HEK293 (cell line): ENCODE results near the gene PRND.

ENCODE experiments used
- CTCF ChIA-PET: fragments of 350-600 bp; formaldehyde crosslinking; extraction: SDS; loops from one replicate; lab custom pipeline; 2021; ENCODE audit warnings: antibody characterized with exemption; lab: Yijun Ruan, JAX
- POLR2A ChIA-PET: fragments of 300-600 bp; formaldehyde crosslinking; extraction: SDS; loops from one replicate; lab custom pipeline; 2020; ENCODE audit warnings: antibody characterized with exemption, inconsistent platforms; lab: Yijun Ruan, JAX
- H3K27ac ChIP-seq: fragments of 200-500 bp; sonication (Bioruptor generic); 2 replicates; pipeline ENCODE4 v1.5.1; 2014; ENCODE audit warnings: low read depth, low read length, control low read depth, inconsistent platforms; ENCODE audit errors: extremely low read depth
- H3K36me3 ChIP-seq, 2 experiments: fragments of 200-500 bp in 1 of 2; sonication (Bioruptor generic) in 1 of 2; 1 replicate in 1 of 2; 2 replicates in 1 of 2; pipeline ENCODE4 v1.5.1; 2014 to 2017; ENCODE audit warnings: inconsistent platforms in 2 of 2, low read length in 2 of 2; ENCODE audit not compliant: control insufficient read depth in 2 of 2, insufficient read depth in 1 of 2
- H3K4me1 ChIP-seq: fragments of 200-500 bp; sonication (Bioruptor generic); 2 replicates; pipeline ENCODE4 v1.5.1; 2014; ENCODE audit warnings: mild to moderate bottlenecking, low read length, inconsistent platforms; ENCODE audit not compliant: control insufficient read depth, insufficient read depth
- H3K4me3 ChIP-seq: 2 replicates; pipeline ENCODE4 v1.5.1; 2011; ENCODE audit warnings: low read depth, mild to moderate bottlenecking, control low read depth, low read length, moderate library complexity
- H3K9me3 ChIP-seq: fragments of 200-500 bp; sonication (Bioruptor generic); 2 replicates; pipeline ENCODE4 v1.5.1; 2014; ENCODE audit warnings: low read depth, low read length, inconsistent platforms; ENCODE audit not compliant: control insufficient read depth, insufficient read depth
- KLF9 ChIP-seq: fragments of 450-650 bp; formaldehyde crosslinking; IDR thresholded peaks from 2 replicates; pipeline ENCODE4 v1.5.1; 2016; ENCODE audit warnings: missing biosample characterization, missing genetic modification characterization, low read depth
- SCRT2 ChIP-seq: fragments of 450-650 bp; formaldehyde crosslinking; IDR thresholded peaks from 2 replicates; pipeline ENCODE4 v1.5.1; 2016; ENCODE audit warnings: missing biosample characterization, missing genetic modification characterization
- ZBTB1 ChIP-seq: fragments of 450-650 bp; formaldehyde crosslinking; IDR thresholded peaks from 2 replicates; pipeline ENCODE4 v1.5.1; 2016; ENCODE audit warnings: missing biosample characterization, missing genetic modification characterization
- ZBTB20 ChIP-seq: fragments of 450-650 bp; formaldehyde crosslinking; IDR thresholded peaks from 2 replicates; pipeline ENCODE4 v1.5.1; 2016; ENCODE audit warnings: missing biosample characterization, missing genetic modification characterization
- ZBTB7A ChIP-seq: fragments of 450-650 bp; formaldehyde crosslinking; IDR thresholded peaks from 2 replicates; pipeline ENCODE4 v1.5.1; 2016; ENCODE audit warnings: low read depth, missing biosample characterization, missing genetic modification characterization
- ZNF138 ChIP-seq: fragments of 450-650 bp; formaldehyde crosslinking; IDR thresholded peaks from 2 replicates; pipeline ENCODE4 v1.5.1; 2016; ENCODE audit warnings: missing biosample characterization, missing genetic modification characterization, borderline replicate concordance
- ZNF155 ChIP-seq: fragments of 450-650 bp; formaldehyde crosslinking; IDR thresholded peaks from 2 replicates; pipeline ENCODE4 v1.5.1; 2016; ENCODE audit warnings: missing biosample characterization, missing genetic modification characterization
- ZNF19 ChIP-seq: fragments of 450-650 bp; formaldehyde crosslinking; IDR thresholded peaks from 2 replicates; pipeline ENCODE4; 2016; ENCODE audit warnings: missing biosample characterization, missing genetic modification characterization, low read depth
- ZNF350 ChIP-seq: fragments of 450-650 bp; formaldehyde crosslinking; IDR thresholded peaks from 2 replicates; pipeline ENCODE4 v1.5.0; 2017; ENCODE audit warnings: missing biosample characterization, mild to moderate bottlenecking, missing genetic modification characterization
- ZNF610 ChIP-seq: fragments of 450-650 bp; formaldehyde crosslinking; IDR thresholded peaks from 2 replicates; pipeline ENCODE4 v1.5.1; 2016; ENCODE audit warnings: missing biosample characterization, missing genetic modification characterization, borderline replicate concordance
- ZNF626 ChIP-seq: fragments of 450-650 bp; sonication (Bioruptor Pico); formaldehyde crosslinking; IDR thresholded peaks from 2 replicates; pipeline ENCODE4 v1.5.1; 2018; ENCODE audit warnings: missing biosample characterization, missing genetic modification characterization, inconsistent platforms
- ZNF776 ChIP-seq: fragments of 450-650 bp; formaldehyde crosslinking; IDR thresholded peaks from 2 replicates; pipeline ENCODE4 v1.5.0; 2017; ENCODE audit warnings: missing biosample characterization, missing genetic modification characterization, borderline replicate concordance
- ZNF777 ChIP-seq: fragments of 450-650 bp; formaldehyde crosslinking; IDR thresholded peaks from 2 replicates; pipeline ENCODE4 v1.5.1; 2017; ENCODE audit warnings: missing biosample characterization, missing genetic modification characterization, borderline replicate concordance
- TF ChIP-seq, protein P1 (sequence below): fragments of 450-650 bp; formaldehyde crosslinking; IDR thresholded peaks from 2 replicates; pipeline ENCODE4 v1.5.1; 2016; ENCODE audit warnings: missing biosample characterization, missing genetic modification characterization
- TF ChIP-seq, protein P2 (sequence below): fragments of 450-650 bp; formaldehyde crosslinking; IDR thresholded peaks from 2 replicates; pipeline ENCODE4; 2016; ENCODE audit warnings: missing biosample characterization, missing genetic modification characterization
- TF ChIP-seq, protein P3 (sequence below): fragments of 450-650 bp; formaldehyde crosslinking; IDR thresholded peaks from 2 replicates; pipeline ENCODE4 v1.5.1; 2016; ENCODE audit warnings: missing biosample characterization, missing genetic modification characterization, low read depth
- TF ChIP-seq, protein P4 (sequence below): fragments of 450-650 bp; formaldehyde crosslinking; IDR thresholded peaks from 2 replicates; pipeline ENCODE4 v1.5.1; 2016; ENCODE audit warnings: missing biosample characterization, missing genetic modification characterization
- TF ChIP-seq, protein P5 (sequence below): fragments of 450-650 bp; formaldehyde crosslinking; IDR thresholded peaks from 2 replicates; pipeline ENCODE4 v1.5.1; 2016; ENCODE audit warnings: missing biosample characterization, missing genetic modification characterization
- TF ChIP-seq, protein P6 (sequence below): fragments of 450-650 bp; formaldehyde crosslinking; IDR thresholded peaks from 2 replicates; pipeline ENCODE4 v1.5.1; 2017; ENCODE audit warnings: missing biosample characterization, mild to moderate bottlenecking, missing genetic modification characterization, moderate library complexity

The PRND gene

DNA sequence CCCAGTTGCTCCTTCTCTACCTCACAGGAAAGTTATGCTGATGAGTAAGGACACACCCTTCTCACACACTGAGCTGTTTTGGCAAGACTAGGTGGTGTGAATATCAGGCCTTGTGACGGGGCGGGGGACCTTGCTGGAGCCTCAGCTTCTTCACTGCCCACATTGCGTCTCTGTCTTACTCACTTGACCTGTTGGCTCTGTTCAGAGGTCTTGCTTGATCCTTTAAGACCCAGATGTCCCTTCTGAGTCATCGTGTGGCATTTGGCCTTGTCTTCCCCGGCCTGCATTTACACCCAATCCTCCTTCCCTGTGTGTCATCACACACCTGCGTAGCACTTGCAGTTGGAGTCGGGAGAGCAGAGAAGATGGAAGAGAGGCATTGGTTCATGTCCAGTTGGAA lies 8.3 kb upstream of the PRND start:
- POLR2A ChIA-PET = no interaction called here
- CTCF ChIA-PET = interaction anchor here (0.6 to 0.9 kb wide), 2 partner anchors 10 to 99 kb away, joined by 3 read pairs; no protein-coding TSS in a partner anchor
- Histone ChIP-seq H3K9me3 (no peaks in the 10 kb centered on the region), H3K4me3 (no peak overlapping the region), H3K36me3 (no peaks in the 10 kb centered on the region), H3K4me1 (no peaks in the 10 kb centered on the region), H3K27ac (no peak overlapping the region)
- no peak for TF ChIP-seq ZBTB20 (tag by site-specific recombination)
- TF ChIP-seq ZNF776 (tag by site-specific recombination) = no peak
- no peak for TF ChIP-seq ZBTB1 (tag by site-specific recombination)
- no peak for TF ChIP-seq ZBTB7A (tag by site-specific recombination)
- no peak for TF ChIP-seq ZNF626 (tag by site-specific recombination)
- TF ChIP-seq, protein P1, sequence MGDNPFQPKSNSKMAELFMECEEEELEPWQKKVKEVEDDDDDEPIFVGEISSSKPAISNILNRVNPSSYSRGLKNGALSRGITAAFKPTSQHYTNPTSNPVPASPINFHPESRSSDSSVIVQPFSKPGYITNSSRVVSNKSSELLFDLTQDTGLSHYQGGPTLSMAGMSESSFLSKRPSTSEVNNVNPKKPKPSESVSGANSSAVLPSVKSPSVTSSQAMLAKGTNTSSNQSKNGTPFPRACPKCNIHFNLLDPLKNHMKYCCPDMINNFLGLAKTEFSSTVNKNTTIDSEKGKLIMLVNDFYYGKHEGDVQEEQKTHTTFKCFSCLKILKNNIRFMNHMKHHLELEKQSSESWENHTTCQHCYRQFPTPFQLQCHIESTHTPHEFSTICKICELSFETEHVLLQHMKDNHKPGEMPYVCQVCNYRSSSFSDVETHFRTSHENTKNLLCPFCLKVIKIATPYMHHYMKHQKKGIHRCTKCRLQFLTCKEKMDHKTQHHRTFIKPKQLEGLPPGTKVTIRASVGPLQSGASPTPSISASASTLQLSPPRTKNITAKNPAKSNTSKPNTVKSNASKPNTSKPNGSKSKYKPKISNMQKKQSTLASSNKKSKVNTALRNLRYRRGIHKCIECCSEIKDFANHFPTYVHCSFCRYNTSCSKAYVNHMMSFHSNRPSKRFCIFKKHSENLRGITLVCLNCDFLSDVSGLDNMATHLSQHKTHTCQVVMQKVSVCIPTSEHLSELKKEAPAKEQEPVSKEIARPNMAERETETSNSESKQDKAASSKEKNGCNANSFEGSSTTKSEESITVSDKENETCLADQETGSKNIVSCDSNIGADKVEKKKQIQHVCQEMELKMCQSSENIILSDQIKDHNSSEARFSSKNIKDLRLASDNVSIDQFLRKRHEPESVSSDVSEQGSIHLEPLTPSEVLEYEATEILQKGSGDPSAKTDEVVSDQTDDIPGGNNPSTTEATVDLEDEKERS = no peak
- TF ChIP-seq, protein P2, sequence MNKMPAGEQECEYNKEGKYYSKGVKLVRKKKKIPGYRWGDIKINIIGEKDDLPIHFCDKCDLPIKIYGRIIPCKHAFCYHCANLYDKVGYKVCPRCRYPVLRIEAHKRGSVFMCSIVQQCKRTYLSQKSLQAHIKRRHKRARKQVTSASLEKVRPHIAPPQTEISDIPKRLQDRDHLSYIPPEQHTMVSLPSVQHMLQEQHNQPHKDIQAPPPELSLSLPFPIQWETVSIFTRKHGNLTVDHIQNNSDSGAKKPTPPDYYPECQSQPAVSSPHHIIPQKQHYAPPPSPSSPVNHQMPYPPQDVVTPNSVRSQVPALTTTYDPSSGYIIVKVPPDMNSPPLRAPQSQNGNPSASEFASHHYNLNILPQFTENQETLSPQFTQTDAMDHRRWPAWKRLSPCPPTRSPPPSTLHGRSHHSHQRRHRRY (tag by site-specific recombination) = no peak
- no peak for TF ChIP-seq ZNF138 (tag by site-specific recombination)
- no peak for TF ChIP-seq ZNF350 (tag by site-specific recombination)
- no peak for TF ChIP-seq KLF9
- TF ChIP-seq, protein P3, sequence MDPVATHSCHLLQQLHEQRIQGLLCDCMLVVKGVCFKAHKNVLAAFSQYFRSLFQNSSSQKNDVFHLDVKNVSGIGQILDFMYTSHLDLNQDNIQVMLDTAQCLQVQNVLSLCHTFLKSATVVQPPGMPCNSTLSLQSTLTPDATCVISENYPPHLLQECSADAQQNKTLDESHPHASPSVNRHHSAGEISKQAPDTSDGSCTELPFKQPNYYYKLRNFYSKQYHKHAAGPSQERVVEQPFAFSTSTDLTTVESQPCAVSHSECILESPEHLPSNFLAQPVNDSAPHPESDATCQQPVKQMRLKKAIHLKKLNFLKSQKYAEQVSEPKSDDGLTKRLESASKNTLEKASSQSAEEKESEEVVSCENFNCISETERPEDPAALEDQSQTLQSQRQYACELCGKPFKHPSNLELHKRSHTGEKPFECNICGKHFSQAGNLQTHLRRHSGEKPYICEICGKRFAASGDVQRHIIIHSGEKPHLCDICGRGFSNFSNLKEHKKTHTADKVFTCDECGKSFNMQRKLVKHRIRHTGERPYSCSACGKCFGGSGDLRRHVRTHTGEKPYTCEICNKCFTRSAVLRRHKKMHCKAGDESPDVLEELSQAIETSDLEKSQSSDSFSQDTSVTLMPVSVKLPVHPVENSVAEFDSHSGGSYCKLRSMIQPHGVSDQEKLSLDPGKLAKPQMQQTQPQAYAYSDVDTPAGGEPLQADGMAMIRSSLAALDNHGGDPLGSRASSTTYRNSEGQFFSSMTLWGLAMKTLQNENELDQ = no peak
- TF ChIP-seq ZNF777 (tag by site-specific recombination) = no peak
- no peak for TF ChIP-seq ZNF155
- TF ChIP-seq, protein P4, sequence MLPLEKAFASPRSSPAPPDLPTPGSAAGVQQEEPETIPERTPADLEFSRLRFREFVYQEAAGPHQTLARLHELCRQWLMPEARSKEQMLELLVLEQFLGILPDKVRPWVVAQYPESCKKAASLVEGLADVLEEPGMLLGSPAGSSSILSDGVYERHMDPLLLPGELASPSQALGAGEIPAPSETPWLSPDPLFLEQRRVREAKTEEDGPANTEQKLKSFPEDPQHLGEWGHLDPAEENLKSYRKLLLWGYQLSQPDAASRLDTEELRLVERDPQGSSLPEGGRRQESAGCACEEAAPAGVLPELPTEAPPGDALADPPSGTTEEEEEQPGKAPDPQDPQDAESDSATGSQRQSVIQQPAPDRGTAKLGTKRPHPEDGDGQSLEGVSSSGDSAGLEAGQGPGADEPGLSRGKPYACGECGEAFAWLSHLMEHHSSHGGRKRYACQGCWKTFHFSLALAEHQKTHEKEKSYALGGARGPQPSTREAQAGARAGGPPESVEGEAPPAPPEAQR (tag by site-specific recombination) = no peak
- TF ChIP-seq ZNF610 (tag by site-specific recombination) = no peak
- TF ChIP-seq, protein P5, sequence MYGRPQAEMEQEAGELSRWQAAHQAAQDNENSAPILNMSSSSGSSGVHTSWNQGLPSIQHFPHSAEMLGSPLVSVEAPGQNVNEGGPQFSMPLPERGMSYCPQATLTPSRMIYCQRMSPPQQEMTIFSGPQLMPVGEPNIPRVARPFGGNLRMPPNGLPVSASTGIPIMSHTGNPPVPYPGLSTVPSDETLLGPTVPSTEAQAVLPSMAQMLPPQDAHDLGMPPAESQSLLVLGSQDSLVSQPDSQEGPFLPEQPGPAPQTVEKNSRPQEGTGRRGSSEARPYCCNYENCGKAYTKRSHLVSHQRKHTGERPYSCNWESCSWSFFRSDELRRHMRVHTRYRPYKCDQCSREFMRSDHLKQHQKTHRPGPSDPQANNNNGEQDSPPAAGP (tag by site-specific recombination) = no peak
- TF ChIP-seq, protein P6, sequence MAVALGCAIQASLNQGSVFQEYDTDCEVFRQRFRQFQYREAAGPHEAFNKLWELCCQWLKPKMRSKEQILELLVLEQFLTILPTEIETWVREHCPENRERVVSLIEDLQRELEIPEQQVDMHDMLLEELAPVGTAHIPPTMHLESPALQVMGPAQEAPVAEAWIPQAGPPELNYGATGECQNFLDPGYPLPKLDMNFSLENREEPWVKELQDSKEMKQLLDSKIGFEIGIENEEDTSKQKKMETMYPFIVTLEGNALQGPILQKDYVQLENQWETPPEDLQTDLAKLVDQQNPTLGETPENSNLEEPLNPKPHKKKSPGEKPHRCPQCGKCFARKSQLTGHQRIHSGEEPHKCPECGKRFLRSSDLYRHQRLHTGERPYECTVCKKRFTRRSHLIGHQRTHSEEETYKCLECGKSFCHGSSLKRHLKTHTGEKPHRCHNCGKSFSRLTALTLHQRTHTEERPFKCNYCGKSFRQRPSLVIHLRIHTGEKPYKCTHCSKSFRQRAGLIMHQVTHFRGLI (tag by site-specific recombination) = no peak
- TF ChIP-seq ZNF19 (tag by site-specific recombination) = no peak
- no peak for TF ChIP-seq SCRT2 (tag by site-specific recombination)
